K562 (cell line): Measurements from ENCODE around the gene PTGER3. TPM values are rescaled to one million over a fixed set of nuclear protein-coding genes. Genes with fewer than 3 reads are reported as not detected.
A peak's percentile ranks its signal among the peaks of the same experiment; 100 is the strongest.

Experiments
- ATF1 ChIP-seq, 2 experiments: fragments of 450-650 bp in 1 of 2; IDR thresholded peaks; 2 replicates each; pipeline ENCODE4 v1.6.1; 2016; ENCODE audit warnings: missing compliant biosample characterization in 1 of 2, missing genetic modification characterization in 1 of 2
- CBFA2T2 ChIP-seq: fragments of 450-650 bp; conservative IDR thresholded peaks from 2 replicates; pipeline ENCODE4 v1.6.1; 2017; ENCODE audit warnings: mild to moderate bottlenecking
- CEBPZ ChIP-seq: fragments of 150-350 bp; IDR thresholded peaks from 2 replicates; pipeline ENCODE4 v1.6.1; 2014; ENCODE audit warnings: low read depth, mild to moderate bottlenecking, low read length, borderline replicate concordance
- DPF2 ChIP-seq: fragments of 450-650 bp; IDR thresholded peaks from 2 replicates; pipeline ENCODE4 v1.6.1; 2016
- FOXJ3 ChIP-seq: sonication (generic); formaldehyde crosslinking; IDR thresholded peaks from 2 replicates; pipeline ENCODE4 v1.4.0; 2020; ENCODE audit warnings: mild to moderate bottlenecking, missing genetic modification reagents
- ILF3 ChIP-seq: fragments of 450-650 bp; IDR thresholded peaks from 2 replicates; pipeline ENCODE4 v1.6.1; 2018; ENCODE audit warnings: antibody characterized with exemption, mild to moderate bottlenecking, moderate library complexity, borderline replicate concordance
- JUND ChIP-seq, 2 experiments: IDR thresholded peaks; 2 replicates in 1 of 2; 3 replicates in 1 of 2; pipeline ENCODE4 v1.6.1; 2011; ENCODE audit warnings: borderline replicate concordance in 2 of 2, low read depth in 2 of 2, low read length in 2 of 2, improper control_type of control experiment in 1 of 2, missing biosample characterization in 1 of 2, missing genetic modification characterization in 1 of 2, missing genetic modification reagents in 1 of 2
- RAD51 ChIP-seq: fragments of 450-650 bp; IDR thresholded peaks from 2 replicates; pipeline ENCODE4 v1.7.1; 2016; ENCODE audit warnings: low read depth, mild to moderate bottlenecking, borderline replicate concordance
- RBM25 ChIP-seq: fragments of 200-400 bp; formaldehyde crosslinking; IDR thresholded peaks from 2 replicates; pipeline ENCODE4 v1.6.1; 2018; ENCODE audit warnings: low read length, low read depth, moderate library complexity; ENCODE audit not compliant: severe bottlenecking
- SIX5 ChIP-seq, 2 experiments: IDR thresholded peaks; 2 replicates each; pipeline ENCODE4 v1.6.1; 2011; ENCODE audit warnings: low read length in 2 of 2, borderline replicate concordance in 1 of 2, low read depth in 1 of 2, mild to moderate bottlenecking in 1 of 2, moderate library complexity in 1 of 2; ENCODE audit not compliant: insufficient read depth in 1 of 2
- USF1 ChIP-seq: sonication (generic); formaldehyde crosslinking; IDR thresholded peaks from 2 replicates; pipeline ENCODE4 v1.9.0; 2022; ENCODE audit warnings: mild to moderate bottlenecking, missing genetic modification reagents
- ZBTB40 ChIP-seq, 2 experiments: fragments of 450-650 bp in 1 of 2; sonication (generic) in 1 of 2; formaldehyde crosslinking in 1 of 2; IDR thresholded peaks; 2 replicates each; pipeline versions ENCODE4 v1.7.1 to v1.9.0; 2016 to 2022; ENCODE audit warnings: inconsistent platforms in 1 of 2, mild to moderate bottlenecking in 1 of 2, missing genetic modification reagents in 1 of 2
- ZFP36 ChIP-seq: fragments of 150-350 bp; IDR thresholded peaks from 2 replicates; pipeline ENCODE4 v1.6.1; 2018; ENCODE audit warnings: low read length, low read depth; ENCODE audit not compliant: partially characterized antibody
- polyA plus RNA-seq, 8 experiments: library from polyadenylated mRNA; depleted of rRNA in 4 of 8; stranded (reverse) in 5 of 8; unstranded in 3 of 8; fragments of >200 nt; fragmentation: Nextera tagmentation in 2 of 8; fragmentation: Illumina TruSeq in 1 of 8; extraction: Ambion mirVana in 2 of 8; extraction: Trizol in 1 of 8; gene quantifications; 2 replicates each; pipeline versions ENCODE4 v1.2.1 to v1.2.3, GENCODE V29; 2011 to 2014; ENCODE audit warnings: inconsistent platforms in 1 of 8, missing spikeins in 1 of 8
- total RNA-seq, 7 experiments: library from RNA; depleted of rRNA in 6 of 7; stranded (reverse); fragments of >200 nt in 6 of 7; fragmentation: Illumina TruSeq in 2 of 7; extraction: Trizol in 2 of 7; gene quantifications; 2 replicates each; pipeline versions ENCODE4 v1.2.1 to v1.2.3, GENCODE V29; 2011 to 2021; ENCODE audit warnings: low replicate concordance in 1 of 7

Gene PTGER3
- total and polyA plus RNA-seq, 9 of the 15 experiments (the other 6 are each of a cell fraction or from before 2014, with no cell fraction given): 3.8 to 28.5 (median 14.2) TPM

GRCh38 chr1:71080230-71080738 is 32.7 kb upstream of the PTGER3 start (continued):
- peak; percentile 65 for TF ChIP-seq ZBTB40 (IDR thresholded peaks at IDR 0.05)
- no peak for TF ChIP-seq ZBTB40 (CRISPR knock-in tag; IDR thresholded peaks at IDR 0.05)
- TF ChIP-seq ATF1 (CRISPR knock-in tag; IDR thresholded peaks at IDR 0.05): no peak
- no peak for TF ChIP-seq ATF1 (tag; IDR thresholded peaks at IDR 0.05)
- no peak for TF ChIP-seq JUND (IDR thresholded peaks at IDR 0.05; ENCODE audit: borderline replicate concordance, low read depth, low read length)
- no peak for TF ChIP-seq JUND (tag; IDR thresholded peaks at IDR 0.05; ENCODE audit: borderline replicate concordance, low read depth, low read length)
- TF ChIP-seq ZFP36: no peak
- peak; percentile 64 for TF ChIP-seq USF1 (CRISPR knock-in tag)
- peak; percentile 41 for TF ChIP-seq CBFA2T2
- TF ChIP-seq RAD51: peak; percentile 66; the same call in 1 of the 2 replicates
- TF ChIP-seq DPF2: no peak
- no peak for TF ChIP-seq FOXJ3 (CRISPR knock-in tag)
- TF ChIP-seq RBM25: no peak
- TF ChIP-seq SIX5 (IDR thresholded peaks at IDR 0.05; ENCODE audit: borderline replicate concordance in 1 of 2, insufficient read depth in 1 of 2, low read depth in 1 of 2, low read length in 2 of 2): no peak
- no peak for TF ChIP-seq CEBPZ
- no peak for TF ChIP-seq ILF3
